Duodenal mucosa (tissue), 2 donors: ENCODE data around the gene CBLB.
"Not testable (repeated sequence)": the region's sequence is repeated elsewhere in the genome, so short reads cannot be mapped to it uniquely, and the experiment has no call there.

ENCODE experiments used
- H3K27ac ChIP-seq: one replicate; pipeline ENCODE4 v1.7.0; 2013; ENCODE audit warnings: low read depth, low read length
- H3K27me3 ChIP-seq, 2 donors: one replicate each; pipeline ENCODE4 v1.7.0; 2013; ENCODE audit warnings: low read length in 2 of 2, control low read depth in 1 of 2; ENCODE audit not compliant: insufficient read depth in 2 of 2, control insufficient read depth in 1 of 2
- H3K36me3 ChIP-seq, 2 donors: one replicate each; pipeline ENCODE4 v1.7.0; 2013; ENCODE audit warnings: low read length in 2 of 2, control low read depth in 1 of 2; ENCODE audit not compliant: insufficient read depth in 2 of 2, control insufficient read depth in 1 of 2
- H3K4me1 ChIP-seq, 2 donors: one replicate each; pipeline ENCODE4 v1.7.0; 2013; ENCODE audit warnings: low read length in 2 of 2, control low read depth in 1 of 2; ENCODE audit not compliant: insufficient read depth in 2 of 2, control insufficient read depth in 1 of 2
- H3K4me3 ChIP-seq, 2 donors: one replicate each; pipeline ENCODE4 v1.7.0; 2013; ENCODE audit warnings: low read length in 2 of 2, low read depth in 1 of 2
- H3K9ac ChIP-seq, 2 donors: one replicate each; pipeline ENCODE4 v1.7.0; 2013; ENCODE audit warnings: low read length in 2 of 2, low read depth in 1 of 2
- H3K9me3 ChIP-seq, 2 donors: one replicate each; pipeline ENCODE4 v1.7.0; 2013; ENCODE audit warnings: low read length in 2 of 2, control low read depth in 1 of 2; ENCODE audit not compliant: control insufficient read depth in 1 of 2

The CBLB gene

DNA sequence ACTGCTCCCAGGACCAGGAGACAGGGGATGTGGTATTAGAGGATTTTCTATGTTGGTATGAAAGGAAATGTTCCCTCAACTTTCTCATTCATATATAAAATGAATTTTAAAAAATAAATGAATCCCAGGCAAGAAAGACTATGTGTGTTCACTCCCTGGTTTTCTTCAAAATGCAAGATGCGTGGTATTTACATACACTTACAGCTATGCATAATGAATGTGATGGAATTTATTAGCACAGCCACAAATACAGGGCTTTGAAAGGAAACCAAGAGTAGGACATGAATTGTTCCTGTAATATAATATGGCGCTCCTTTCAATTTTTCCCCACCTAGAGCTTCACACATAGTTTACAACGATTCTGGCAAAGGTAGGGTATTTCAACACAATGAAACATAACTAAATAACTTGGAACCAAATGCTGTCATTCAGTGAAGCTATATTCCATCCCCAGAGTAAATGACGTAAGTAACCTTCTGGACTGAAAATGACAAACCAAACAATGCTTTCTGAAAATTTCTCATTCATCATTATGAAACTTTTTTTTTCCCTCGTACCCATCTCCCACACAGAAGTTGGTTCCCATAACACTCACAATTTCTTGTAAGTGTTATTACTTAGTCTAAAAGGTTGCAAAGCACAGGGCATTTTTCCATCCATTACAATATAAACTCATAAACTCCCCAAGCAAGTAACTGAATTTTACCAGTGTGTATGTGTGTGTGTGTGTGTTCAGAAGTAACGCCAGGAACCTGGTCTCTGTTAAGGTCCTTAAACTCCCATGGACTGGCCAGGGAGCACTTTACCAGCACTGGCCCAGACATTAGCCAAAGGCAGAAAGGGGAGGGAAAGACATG, 41.8 kb downstream of the CBLB start:
- Histone ChIP-seq H3K27ac (no peak overlapping the region), H3K9me3 (no peaks in the 10 kb centered on the region), H3K27me3 (no peaks in the 10 kb centered on the region), H3K4me3 (no peak overlapping the region), H3K9ac (no peak overlapping the region), H3K36me3 (no peaks in the 10 kb centered on the region), H3K4me1 (peaks cover 31 to 45% of the 10 kb centered on the region in 2 donors)

- Histone ChIP-seq H3K36me3 (no peaks in the 10 kb centered on the region), H3K9ac (no peak overlapping the region), H3K9me3 (no peaks in the 10 kb centered on the region), H3K27me3 (no peaks in the 10 kb centered on the region), H3K4me1 (peaks cover 41 to 43% of the 10 kb centered on the region in 2 donors), H3K4me3 (no peak overlapping the region), H3K27ac (peak overlapping the region; percentile 34)
Measured at GRCh38 chr3:105824129-105824528, 44.7 kb downstream of the CBLB start.

DNA sequence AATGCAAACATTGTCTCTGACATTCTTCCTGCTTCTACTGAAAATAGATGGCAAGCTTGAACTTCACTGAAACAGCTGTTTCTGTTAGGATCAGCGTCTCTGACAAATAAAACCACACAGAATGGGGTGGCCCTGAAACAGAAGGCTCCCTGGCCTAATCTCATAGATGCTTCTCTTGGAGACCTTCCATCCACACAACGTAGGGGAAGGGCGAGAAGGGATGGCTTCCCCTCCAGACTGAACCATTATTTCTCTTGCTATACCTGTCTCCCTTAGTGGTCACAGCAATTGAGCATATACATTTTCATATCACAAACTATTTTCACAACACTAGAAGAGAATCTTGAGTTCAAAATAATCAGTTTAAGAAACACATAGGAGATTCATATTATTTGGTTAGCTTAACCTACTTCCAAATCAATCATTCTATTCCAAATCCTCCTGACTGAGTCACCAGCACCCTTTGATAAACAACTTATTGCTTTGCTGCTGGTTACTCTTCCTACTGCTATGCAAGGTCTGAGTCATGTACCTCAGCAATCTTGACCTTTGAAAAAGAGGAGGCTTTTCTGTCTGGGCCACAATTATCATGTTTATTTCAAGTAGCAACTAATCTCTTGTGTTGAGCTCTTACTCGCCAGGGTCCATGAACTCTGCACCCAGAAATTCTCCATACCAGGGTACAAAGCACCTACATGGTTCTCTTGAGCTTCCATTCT, 45.5 kb downstream of the CBLB start:
- Histone ChIP-seq H3K27me3 (no peaks in the 10 kb centered on the region), H3K36me3 (no peaks in the 10 kb centered on the region), H3K4me1 (peaks cover 41 to 43% of the 10 kb centered on the region in 2 donors), H3K9me3 (no peaks in the 10 kb centered on the region), H3K4me3 (peak overlapping the region in 1 of 2 donors; percentile 38), H3K9ac (no peak overlapping the region), H3K27ac (peak overlapping the region; percentile 34)

- Histone ChIP-seq H3K36me3 (no peaks in the 10 kb centered on the region), H3K27ac (no peak overlapping the region), H3K27me3 (no peaks in the 10 kb centered on the region), H3K4me3 (peak overlapping the region in 1 of 2 donors; percentile 38), H3K4me1 (peaks cover 37% of the 10 kb centered on the region in 2 donors), H3K9ac (no peak overlapping the region), H3K9me3 (no peaks in the 10 kb centered on the region)
Measured at GRCh38 chr3:105822171-105823123, 46.4 kb downstream of the CBLB start.

- H3K9me3 ChIP-seq = no peaks in the 10 kb centered on the region
- H3K4me1 ChIP-seq = peaks cover 37% of the 10 kb centered on the region in 2 donors
- H3K4me3 ChIP-seq = no peak overlapping the region
- H3K36me3 ChIP-seq = no peaks in the 10 kb centered on the region
- no peaks in the 10 kb centered on the region for H3K27me3 ChIP-seq
- H3K9ac ChIP-seq = no peak overlapping the region
- no peak overlapping the region for H3K27ac ChIP-seq
Measured at GRCh38 chr3:105821433-105821832, 47.4 kb downstream of the CBLB start.

DNA sequence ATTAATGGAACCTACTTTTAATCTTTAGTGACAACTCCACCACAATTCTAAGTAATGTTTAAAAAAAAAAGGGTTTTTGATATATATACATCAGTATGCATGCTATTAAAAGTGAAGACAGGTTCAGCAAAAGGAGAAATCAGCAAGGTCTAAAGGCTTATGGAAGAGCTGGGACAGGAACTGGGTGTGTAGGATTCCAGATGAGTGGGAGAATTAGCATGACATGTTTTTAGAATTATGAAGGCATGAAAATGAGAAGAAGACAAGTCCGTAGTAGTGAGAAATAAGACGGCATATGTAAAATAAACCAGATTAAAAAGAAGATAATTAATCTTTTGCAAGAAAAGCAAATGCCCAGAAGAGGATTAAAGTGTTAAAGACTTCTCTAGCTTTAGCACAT, 52.0 kb downstream of the CBLB start:
- H3K9ac ChIP-seq = no peak overlapping the region
- H3K27ac ChIP-seq = no peak overlapping the region
- peaks cover 10 to 19% of the 10 kb centered on the region in 2 donors for H3K4me1 ChIP-seq
- no peaks in the 10 kb centered on the region for H3K36me3 ChIP-seq
- H3K27me3 ChIP-seq = no peaks in the 10 kb centered on the region
- H3K9me3 ChIP-seq = no peaks in the 10 kb centered on the region
- no peak overlapping the region for H3K4me3 ChIP-seq

- H3K27ac ChIP-seq, H3K36me3 ChIP-seq, H3K9ac ChIP-seq, H3K27me3 ChIP-seq, H3K4me3 ChIP-seq, H3K9me3 ChIP-seq: not testable (repeated sequence)
- peaks cover 0 to 17% of the 10 kb centered on the region in 2 donors for H3K4me1 ChIP-seq
Measured at GRCh38 chr3:105815331-105815730, 53.5 kb downstream of the CBLB start.

GRCh38 chr3:105813710-105814109, 55.1 kb downstream of the CBLB start:
- no peaks in the 10 kb centered on the region for H3K36me3 ChIP-seq
- no peak overlapping the region for H3K27ac ChIP-seq
- no peak overlapping the region for H3K9ac ChIP-seq
- no peaks in the 10 kb centered on the region for H3K27me3 ChIP-seq
- H3K9me3 ChIP-seq = no peaks in the 10 kb centered on the region
- H3K4me3 ChIP-seq = no peak overlapping the region
- peaks cover 0 to 30% of the 10 kb centered on the region in 2 donors for H3K4me1 ChIP-seq

DNA sequence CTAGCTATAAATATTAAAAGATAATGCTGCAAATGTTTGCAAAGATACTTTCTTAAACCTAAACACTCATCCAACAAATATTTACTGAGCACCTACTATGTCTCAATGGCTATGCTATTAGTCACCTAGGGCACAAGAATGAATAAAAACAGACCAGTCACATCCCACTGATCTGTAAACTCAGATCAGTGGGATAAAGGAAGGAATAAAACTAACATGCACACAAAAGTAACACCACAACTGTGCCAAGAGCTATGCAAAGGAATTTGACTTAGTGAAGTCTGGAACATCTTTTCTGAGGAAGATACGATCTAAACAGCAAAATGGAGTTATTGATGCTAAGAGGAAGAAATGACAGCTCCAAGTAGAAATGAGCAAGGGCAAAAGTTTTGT, 56.6 kb downstream of the CBLB start:
- Histone ChIP-seq H3K9ac (no peak overlapping the region), H3K27me3 (no peaks in the 10 kb centered on the region), H3K36me3 (no peaks in the 10 kb centered on the region), H3K27ac (no peak overlapping the region), H3K4me1 (peaks cover 0 to 35% of the 10 kb centered on the region in 2 donors), H3K4me3 (no peak overlapping the region), H3K9me3 (no peaks in the 10 kb centered on the region)
